GM19023 (cell line): Measurements from ENCODE around the gene POU2AF3.

ENCODE experiments used
- ATAC-seq: cut with Tn5 transposase; IDR thresholded peaks from one replicate; pipeline ENCODE4 v1.9.1; 2021; ENCODE audit warnings: mild to moderate bottlenecking, moderate library complexity; ENCODE audit not compliant: unreplicated experiment

POU2AF3 gene

DNA sequence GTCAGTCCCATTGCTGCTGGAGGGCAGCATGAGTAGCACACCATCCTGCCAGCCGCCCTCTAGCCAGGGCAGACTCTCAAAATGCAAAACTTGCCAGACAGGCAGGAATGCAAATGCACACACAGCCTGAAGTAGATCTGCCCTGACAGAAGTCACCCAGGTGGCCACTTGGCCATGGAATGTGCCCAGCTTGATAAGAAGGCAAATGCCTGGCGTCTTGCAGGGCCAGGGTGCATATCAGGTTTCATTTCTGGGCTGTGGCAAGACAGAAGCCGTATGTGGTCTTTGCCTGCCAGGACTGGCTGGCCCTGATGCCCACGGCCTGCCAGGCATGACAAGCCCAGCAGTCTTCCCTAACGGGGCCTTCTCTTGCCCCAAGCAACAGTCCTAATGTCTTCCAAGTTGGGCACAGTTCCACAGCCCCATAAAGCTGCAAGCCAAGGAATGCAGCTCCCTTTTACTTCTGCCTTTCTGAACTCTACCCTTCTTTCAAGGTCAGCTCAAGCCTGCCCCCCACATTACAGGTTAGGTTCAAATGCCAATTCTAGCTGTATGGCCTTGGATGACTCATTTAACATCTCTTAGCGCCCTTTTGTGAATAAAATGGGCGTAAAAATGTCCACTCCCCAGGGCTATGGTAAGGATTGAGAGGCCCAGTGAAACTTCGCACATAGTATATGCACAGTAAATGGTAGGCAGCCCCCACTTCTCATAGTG lies 29.7 kb downstream of the POU2AF3 start:
- no peak for ATAC-seq

DNA sequence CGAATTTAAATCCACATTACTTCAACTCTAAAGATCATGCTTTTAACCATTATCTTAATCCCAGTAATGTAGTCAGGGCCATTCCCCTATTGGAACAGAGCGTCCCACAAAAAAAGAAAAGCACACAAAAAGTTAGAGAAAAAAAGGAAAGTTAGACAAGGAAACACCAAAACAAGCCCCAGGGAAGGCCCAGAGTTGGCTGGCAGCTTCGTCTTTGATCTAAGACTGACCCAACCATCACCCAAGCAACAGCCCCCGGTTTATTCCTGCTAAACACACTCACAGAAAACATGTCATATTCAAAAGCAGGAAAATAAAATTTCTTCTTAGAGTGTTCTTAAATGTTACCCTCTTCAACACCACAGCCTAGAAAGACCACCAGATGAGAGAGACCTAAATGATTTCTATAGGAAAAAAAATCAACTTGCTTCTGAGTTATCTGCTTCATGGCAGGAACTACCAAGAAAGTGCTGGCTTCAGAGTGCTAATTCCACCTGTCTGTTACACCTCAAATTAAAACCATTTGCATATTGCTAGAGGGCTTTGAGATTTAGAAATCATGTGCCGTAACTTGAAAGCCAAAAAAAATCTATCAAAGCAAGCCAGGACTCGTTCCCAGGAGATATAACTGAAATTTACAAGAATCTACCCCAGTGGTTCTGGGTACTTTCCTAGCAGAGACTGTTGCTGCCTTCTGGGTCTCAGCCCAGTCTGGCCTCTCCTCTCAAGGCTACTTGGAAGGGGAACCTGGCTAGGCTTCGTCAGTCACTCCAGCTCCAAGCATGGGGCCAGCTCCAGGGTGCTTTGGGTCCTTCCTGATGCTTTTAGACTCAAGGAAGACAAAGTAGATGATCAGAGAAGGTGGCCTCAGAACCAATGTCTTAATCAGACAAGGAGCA lies 31.2 kb downstream of the POU2AF3 start:
- no peak for ATAC-seq

DNA sequence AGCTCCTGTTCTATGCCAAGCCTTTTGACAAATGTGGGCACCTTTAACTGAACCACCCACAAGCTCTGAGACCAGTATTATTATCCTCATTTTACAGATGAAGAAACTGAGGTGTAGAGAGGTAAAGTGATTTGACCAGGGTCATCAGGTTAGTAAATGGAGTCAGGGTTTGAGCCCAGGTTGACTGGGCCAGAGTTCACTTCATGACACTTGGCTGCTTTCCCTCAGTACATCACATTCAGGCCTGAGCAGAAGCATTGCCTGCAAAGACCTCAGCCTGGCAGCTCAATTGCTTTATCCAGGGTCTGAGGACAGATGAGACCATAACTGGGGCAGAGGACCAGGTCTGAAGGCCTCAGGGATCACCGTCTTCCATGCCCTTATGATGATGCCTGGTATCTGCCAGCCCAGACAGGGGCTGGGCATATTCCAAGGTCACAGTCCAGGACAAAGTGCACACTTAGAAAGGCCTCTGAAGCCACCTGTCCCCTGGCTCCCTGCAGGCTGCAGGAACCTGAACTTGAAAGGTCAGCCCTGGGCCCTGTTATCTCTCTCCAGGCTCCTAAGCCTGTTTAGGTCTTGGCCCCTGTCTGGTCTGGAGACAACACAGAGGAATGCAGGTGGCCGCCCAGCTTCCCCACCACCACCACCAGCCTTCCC lies 32.0 kb downstream of the POU2AF3 start:
- ATAC-seq, result no peak

DNA sequence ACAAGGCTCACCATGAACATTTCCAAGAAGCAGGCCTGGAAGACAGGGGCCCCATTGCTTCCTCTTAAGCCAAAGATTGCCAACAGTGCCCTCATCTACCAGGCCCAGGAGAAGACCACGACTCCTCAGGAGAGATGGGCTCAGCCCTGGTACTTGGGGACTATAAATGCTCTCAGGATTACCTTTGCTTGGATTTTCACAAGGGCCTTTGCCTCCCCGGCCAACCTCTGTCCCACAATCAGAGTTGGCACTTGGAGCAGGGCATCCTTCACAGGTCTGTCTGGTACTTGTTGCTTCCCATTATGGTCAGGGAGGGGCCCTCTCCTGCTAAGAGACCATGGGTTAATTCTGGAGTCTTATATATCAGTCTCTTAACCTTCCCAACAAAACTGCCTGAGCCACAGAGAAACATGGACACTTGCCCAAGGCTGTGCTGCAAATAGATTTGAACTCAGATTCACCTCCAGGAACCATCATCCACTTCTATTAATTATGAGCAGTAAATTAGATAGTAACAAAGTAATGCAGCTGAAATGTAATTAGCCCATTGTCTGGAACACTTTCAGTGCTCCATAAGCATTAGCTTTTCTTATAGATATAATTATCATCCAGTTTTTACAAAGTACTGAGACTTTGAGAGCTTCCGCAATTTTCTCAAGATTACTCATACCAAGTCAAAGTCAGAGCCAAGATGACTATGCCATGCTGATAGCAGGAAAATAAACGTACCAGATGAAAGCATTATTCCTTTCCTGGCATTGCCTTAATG lies 33.5 kb downstream of the POU2AF3 start:
- ATAC-seq, result no peak

DNA sequence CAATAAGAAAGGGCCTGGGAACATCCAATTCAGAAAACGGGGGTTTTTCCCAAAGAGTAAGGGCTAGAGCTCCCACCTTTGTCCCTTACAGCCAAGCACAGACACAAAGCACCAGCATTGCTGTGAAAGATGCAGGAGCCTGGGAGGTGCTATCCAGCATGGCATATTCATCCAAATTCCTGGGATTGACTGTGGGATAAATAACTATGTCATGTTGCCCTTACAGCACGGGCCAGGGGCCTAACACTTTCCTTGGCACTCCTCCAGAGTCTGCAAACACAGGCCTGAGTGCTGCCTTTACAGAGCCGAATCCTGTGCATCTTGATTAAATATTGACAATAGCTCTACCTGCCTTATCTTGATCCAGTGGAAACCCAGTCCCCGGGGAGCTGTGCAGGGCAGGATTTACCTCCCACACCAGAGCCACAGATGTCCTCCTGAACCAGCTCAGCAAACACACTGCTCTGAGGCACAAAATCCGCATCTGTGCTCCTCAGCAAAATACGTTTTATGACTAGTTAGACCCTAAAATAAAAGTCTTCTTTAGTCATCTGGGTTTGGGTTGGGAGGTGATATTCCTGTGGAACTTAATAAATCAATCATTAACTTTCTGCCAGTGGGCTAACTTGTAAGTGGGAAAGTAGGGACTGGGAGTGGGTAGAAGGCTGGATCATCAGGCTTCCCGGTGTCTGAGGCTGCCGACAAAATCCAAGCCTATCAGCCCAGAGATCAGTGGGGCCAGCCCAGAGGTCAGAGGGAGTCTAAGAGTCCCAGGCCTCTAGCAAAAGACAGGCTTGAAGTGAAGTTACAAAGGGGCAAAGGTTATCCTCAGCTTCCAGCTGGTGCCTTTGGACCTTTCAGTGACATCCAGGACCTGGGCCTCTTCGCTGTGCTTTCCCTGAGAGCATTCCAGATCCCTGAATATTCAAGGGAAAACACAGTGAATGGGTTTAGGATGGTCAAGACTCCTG lies 36.5 kb downstream of the POU2AF3 start:
- no peak for ATAC-seq

DNA sequence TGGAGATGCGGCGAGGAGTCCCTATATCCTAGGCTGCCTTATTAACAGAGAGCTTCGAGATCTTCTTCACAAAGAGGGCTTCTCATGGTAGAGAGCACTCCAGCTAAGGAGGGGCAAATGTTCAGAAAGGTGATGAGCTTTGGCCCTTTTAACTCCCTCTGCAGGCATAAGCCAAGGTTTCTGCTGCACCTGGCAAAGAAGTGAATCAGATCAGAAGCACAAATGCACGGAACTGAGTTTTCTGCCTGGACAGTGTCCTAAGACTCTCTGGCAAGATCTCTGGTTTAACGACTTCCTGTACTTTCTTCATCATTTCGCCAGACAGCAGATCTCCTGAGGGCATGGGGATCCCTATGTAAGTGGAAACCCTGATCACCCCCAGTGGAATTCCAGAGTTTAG lies 37.2 kb downstream of the POU2AF3 start:
- no peak for ATAC-seq

DNA sequence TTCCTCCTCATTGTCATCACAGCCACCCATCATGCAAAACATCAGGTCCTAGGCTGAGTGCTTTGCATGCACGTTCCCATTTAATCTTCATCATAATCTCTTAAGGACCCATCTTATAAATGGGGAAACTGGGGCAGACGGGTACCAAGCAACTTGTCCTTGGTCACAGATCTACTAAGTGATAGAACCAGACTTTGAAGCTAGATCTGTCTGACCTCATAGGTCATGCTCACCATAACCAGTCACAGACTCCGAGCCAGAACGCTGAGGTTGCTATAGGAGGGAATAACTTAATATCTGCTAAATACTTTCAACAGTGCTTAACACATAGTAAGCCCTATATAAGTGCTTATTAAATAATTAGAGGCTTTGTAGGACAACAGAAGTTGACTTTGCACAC lies 37.7 kb downstream of the POU2AF3 start:
- no peak for ATAC-seq

DNA sequence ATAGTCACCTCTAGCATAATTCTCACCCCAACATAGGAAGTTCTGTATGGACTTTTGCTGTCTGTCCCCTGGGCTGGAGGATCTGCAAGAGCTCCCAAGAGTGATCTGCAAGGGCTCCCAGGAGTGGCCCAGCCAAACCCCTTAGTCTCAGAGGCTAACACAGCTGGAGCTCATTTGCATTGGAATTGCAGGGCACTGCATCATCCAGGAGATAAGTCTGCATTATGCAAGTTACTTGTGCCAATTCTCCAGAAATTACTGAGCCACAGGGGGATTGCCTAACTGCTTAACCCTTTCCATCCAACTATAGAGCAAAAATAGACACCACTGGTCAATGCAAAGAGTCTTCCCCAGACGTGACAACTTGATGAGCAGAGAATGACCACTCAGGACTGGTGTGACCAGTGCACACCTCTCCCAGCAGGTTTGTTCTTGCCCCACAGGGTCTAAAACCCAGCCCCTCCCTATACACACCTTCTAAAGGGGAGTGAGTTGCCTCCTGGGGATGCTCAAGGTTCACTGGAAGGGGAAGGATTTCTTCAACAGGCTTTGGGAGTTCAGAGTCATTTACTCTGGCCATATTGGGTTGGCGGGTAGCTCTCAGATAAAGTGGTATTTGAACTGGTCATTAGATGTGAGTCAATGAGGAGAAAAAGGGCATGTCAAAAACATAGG lies 38.4 kb downstream of the POU2AF3 start:
- no peak for ATAC-seq

DNA sequence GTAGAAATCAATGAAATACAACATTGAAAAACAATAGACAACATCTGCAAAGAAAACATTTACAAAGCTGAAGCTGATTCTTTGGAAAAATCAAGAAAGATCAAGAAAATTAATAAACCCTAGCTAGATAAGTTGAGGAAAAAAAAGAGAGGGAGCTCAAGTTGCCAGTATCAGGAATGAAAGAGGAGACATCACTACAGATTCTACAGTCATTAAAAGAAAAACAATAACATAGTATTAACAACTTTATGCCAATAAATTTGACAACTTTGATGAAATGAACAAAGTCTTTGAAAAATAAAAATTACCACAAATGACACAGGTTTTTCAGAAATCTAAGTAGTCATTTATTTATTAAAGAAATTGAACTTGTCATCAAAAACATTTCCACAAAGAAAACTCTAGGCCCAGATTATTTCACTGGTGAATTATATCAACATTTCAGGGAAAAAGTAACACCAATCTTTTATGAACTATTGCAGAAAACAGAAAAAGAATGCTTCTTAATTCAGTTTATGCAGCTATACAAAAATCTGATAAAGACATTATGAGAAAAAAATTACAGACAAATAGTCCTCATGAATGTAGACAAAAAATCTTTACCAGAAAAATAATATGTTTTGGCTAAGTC lies 41.5 kb downstream of the POU2AF3 start:
- ATAC-seq, result no peak

DNA sequence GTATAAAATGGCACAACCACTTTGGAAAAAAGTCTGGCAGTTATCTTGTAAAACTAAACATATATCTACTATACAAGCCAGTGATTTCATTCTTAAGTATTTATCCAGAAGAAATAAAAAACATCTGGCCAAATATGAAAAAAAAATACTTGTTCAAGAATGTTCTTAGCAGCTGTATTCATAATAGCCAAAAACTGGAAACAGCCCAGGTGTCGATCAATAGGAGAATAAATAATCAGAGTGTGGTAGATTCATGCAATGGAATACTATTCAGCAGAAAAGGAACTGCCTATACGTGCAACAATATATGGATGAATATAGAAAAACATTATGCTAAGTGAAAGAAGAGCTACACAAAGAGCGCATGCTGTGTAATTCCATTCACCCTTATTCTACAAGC lies 44.0 kb downstream of the POU2AF3 start:
- ATAC-seq, result no peak

DNA sequence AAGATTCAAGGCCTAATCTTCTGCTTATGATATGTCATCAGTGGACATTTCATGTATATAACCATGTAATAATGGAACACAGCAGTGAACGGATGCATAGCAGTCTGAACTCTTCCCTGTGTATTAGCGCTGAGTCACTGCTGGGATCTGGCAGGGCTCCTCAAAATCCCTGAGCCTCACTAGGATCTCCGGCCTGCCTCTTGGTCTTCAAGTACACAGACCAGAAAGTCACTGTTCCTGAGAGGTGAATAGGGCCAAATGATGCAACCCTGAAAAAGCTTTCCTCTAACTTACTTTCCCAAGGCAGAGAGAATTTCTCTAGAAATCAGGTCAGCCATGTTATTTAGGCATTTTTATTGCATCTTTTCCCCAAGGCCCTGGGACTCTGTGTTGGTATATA lies 45.7 kb downstream of the POU2AF3 start:
- no peak for ATAC-seq

DNA sequence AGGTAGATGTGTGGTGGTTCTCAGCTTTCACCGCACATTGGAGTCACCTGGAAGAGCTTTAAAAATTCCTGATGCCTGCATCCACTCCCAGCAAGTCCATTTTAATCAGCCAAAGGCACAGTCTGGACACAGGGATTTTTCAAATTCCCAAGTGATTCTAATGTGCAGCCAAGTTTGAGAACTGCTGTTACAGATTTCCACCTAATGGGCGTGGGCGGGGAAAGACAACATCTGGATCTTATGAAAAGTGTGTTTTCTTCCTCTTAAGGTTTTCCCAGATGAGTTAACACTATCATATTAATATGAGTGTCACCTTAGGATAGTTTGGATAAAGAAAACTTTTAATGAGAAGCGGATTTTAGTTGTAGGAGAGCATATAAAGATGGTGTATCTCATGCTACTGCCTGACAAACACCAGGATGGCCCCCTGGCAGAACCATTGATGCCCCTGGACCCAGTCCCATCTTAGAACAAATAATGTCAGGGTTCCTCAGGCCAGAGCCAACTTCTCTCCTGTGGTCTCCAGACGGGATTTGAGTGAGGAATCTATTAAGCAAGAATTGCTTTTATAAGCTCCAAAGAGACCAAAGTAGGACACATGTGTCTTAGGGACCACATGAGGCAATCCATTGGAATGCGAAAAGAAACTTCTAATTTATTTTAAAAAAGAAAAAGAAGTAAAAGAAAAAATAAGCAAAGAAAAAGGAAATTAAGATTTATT lies 48.8 kb downstream of the POU2AF3 start:
- no peak for ATAC-seq

DNA sequence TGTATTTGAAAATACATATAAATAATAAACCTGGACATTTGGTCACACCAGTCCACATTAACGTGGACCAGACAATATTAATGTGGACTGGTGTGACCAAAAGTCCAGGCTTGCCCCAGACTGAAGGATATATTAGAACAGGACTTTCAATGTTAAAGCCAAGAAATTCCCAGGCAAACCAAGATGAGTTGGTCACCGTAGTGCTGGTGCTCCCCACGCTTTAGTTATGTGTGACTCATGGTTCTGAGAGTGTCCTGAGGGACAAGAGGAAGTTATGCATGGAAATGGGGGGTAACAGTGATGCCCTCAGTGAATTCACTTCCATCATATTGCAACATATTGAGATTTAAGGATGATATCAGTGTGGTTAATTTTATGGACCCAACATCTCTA lies 49.4 kb downstream of the POU2AF3 start:
- no peak for ATAC-seq

DNA sequence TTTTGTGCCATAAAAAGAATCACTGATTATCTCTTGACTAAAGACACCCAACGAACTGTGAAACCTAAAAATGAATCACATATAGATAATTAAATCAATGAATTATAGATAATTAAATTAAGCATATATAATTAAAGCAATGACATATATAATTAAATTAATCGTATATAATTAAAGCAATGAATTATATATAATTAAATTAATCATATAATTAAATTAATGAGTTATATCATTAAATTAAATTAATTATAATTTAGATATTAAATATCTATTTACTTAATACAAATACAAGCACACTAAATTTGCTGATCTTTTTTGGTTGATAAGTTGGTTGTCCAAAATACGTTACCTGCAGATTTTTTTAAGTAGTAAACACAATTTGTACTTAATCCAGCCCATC lies 49.8 kb downstream of the POU2AF3 start:
- no peak for ATAC-seq

DNA sequence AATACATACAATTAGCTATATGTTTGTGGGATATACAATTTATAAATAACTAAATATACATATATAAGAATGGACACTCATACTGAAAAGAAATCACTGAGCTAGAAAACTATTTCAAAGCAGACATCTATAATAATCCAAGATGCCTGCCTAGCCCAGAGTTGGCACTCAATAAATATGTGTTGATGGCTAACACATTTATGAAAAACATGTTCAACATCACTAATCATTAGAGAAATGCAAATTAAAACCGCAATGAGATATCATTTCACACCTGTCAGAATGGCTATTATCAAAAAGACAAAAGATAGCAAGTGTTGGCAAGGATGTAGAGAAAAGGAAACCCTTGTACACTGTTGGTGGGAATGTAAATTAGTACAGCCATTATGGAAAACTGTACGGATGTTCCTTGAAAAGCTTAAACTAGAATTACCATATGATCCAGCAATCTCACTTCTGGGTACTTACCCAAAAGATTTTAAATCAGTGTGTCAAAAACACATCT lies 50.9 kb downstream of the POU2AF3 start:
- no peak for ATAC-seq

DNA sequence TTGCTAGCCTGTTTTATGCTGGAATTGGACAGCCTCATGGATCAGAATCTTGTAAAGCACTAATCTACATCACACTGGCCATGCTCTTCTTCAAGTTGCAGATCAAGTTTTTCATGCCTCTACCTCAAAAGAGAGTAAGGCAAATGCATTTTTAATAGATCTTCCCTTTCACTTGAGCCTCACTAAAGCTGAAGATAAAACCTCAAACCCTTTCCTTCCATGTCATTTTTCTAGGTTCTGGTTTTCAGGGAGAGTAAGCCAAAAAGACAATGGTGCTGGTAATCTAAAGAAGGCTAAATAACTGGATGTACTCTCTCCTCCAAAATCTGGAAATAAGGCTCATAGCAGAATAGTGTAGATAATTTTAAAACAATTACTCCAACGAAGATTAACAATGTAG lies 52.5 kb downstream of the POU2AF3 start:
- ATAC-seq, result no peak

DNA sequence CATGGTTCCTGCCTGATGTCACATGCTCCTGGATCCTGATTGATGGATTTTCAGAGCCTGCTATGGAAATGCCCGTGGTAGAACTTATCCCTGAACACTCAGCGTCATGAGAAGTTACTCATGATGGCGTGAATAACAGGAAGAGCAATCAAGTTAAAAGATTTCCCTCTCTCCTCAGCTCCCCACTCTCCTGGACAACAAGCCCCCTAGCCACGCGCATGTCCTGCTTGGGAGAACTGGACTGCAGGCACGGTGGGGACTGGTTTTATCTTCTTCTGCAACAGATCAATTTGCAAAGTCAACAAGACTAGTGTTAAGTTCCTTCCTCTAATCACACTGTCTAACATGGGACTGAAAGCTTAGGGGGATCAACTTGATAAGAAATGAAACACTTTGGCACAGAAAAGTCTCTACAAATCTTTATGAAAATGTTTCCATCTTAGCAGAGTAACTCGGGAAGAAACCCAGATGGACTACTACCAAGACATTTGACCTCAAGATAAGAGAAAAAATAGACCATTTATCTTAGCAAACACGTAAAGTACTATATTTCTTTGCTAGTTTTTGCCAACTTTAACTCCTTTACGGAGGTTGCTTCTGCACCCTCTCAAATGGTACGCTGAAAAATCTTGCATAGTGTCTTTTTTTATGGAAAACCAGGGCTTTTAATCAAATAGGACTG lies 53.2 kb downstream of the POU2AF3 start:
- no peak for ATAC-seq
